Neural cell (in vitro differentiated cells): ENCODE data around the gene REG1A. TPM values are rescaled to one million over a fixed set of nuclear protein-coding genes. Genes with fewer than 3 reads are reported as not detected.

Source experiments
- H2AFZ ChIP-seq: fragments of 200-600, 300-800 bp; sonication (generic), shearing (Covaris generic); 2 replicates; pipeline ENCODE4 v1.6.0; 2014; ENCODE audit warnings: low read depth, mild to moderate bottlenecking, antibody characterized with exemption, low read length, moderate library complexity
- H3F3A ChIP-seq: fragments of 200-600 bp; shearing (Covaris generic); 2 replicates; pipeline ENCODE4 v1.6.1; 2016; ENCODE audit warnings: mild to moderate bottlenecking, moderate library complexity, mixed read lengths, antibody characterized with exemption, low read length; ENCODE audit not compliant: insufficient read depth, poor library complexity, severe bottlenecking
- H3K27ac ChIP-seq: fragments of 200-600, 300-800 bp; sonication (generic), shearing (Covaris generic); 2 replicates; pipeline ENCODE4 v1.5.1; 2014; ENCODE audit warnings: mild to moderate bottlenecking, low read length, moderate library complexity
- H3K27me3 ChIP-seq: fragments of 300-800, 200-600 bp; sonication (generic), shearing (Covaris generic); 2 replicates; pipeline ENCODE4 v1.6.0; 2014; ENCODE audit warnings: mild to moderate bottlenecking, low read depth, low read length, moderate library complexity; ENCODE audit not compliant: insufficient read depth
- H3K36me3 ChIP-seq: fragments of 300-800, 200-600 bp; sonication (generic), shearing (Covaris generic); 2 replicates; pipeline ENCODE4 v1.5.1; 2014; ENCODE audit warnings: mild to moderate bottlenecking, antibody characterized with exemption, low read length, moderate library complexity; ENCODE audit not compliant: insufficient read depth
- H3K4me2 ChIP-seq: fragments of 300-800, 200-600 bp; sonication (generic), shearing (Covaris generic); 2 replicates; pipeline ENCODE4 v1.6.0; 2014; ENCODE audit warnings: mild to moderate bottlenecking, low read length
- H3K4me3 ChIP-seq: fragments of 300-800, 200-600 bp; sonication (generic), shearing (Covaris generic); 2 replicates; pipeline ENCODE4 v1.5.1; 2014; ENCODE audit warnings: mild to moderate bottlenecking, low read length, moderate library complexity
- H3K79me2 ChIP-seq: fragments of 200-600 bp; shearing (Covaris generic); replicated peaks from 2 replicates; pipeline ENCODE4 v1.6.0; 2014; ENCODE audit warnings: mild to moderate bottlenecking, low read length, moderate library complexity; ENCODE audit not compliant: insufficient read depth
- H3K9ac ChIP-seq: fragments of 300-800, 200-600 bp; sonication (generic), shearing (Covaris generic); 2 replicates; pipeline ENCODE4 v1.6.1; 2016; ENCODE audit warnings: mild to moderate bottlenecking, low read length, mixed read lengths
- H3K9me2 ChIP-seq: fragments of 200-600 bp; shearing (Covaris generic); 2 replicates; pipeline ENCODE4 v1.6.1; 2016; ENCODE audit warnings: mild to moderate bottlenecking, low read length, mixed read lengths; ENCODE audit not compliant: insufficient read depth
- H3K9me3 ChIP-seq: fragments of 200-600, 300-800 bp; sonication (generic), shearing (Covaris generic); 2 replicates; pipeline ENCODE4 v1.6.1; 2016; ENCODE audit warnings: mild to moderate bottlenecking, mixed run types, low read length, moderate library complexity, mixed read lengths
- H4K20me1 ChIP-seq: fragments of 200-600 bp; shearing (Covaris generic); 2 replicates; pipeline ENCODE4 v1.6.1; 2016; ENCODE audit warnings: mild to moderate bottlenecking, mixed run types; ENCODE audit not compliant: insufficient read depth
- EP300 ChIP-seq: fragments of 450-650 bp; conservative IDR thresholded peaks from 2 replicates; pipeline ENCODE4 v1.6.1; 2014; ENCODE audit warnings: antibody characterized with exemption, mild to moderate bottlenecking, moderate library complexity; ENCODE audit not compliant: poor library complexity, severe bottlenecking
- EZH2 ChIP-seq: fragments of 200-600, 300-800 bp; shearing (Covaris generic), sonication (generic); IDR thresholded peaks from 2 replicates; pipeline ENCODE4 v1.6.1; 2014; ENCODE audit warnings: antibody characterized with exemption, low read length, borderline replicate concordance, mild to moderate bottlenecking; ENCODE audit not compliant: insufficient read depth, poor library complexity, severe bottlenecking
- MXI1 ChIP-seq: fragments of 450-650 bp; conservative IDR thresholded peaks from 2 replicates; pipeline ENCODE4 v1.6.1; 2014; ENCODE audit warnings: antibody characterized with exemption, mild to moderate bottlenecking; ENCODE audit not compliant: poor library complexity, severe bottlenecking
- POLR2AphosphoS5 ChIP-seq: IDR thresholded peaks from 2 replicates; pipeline ENCODE4 v1.6.1; 2012
- RAD21 ChIP-seq: fragments of 450-650 bp; conservative IDR thresholded peaks from 2 replicates; pipeline ENCODE4 v1.6.1; 2014; ENCODE audit warnings: antibody characterized with exemption, mild to moderate bottlenecking, moderate library complexity
- SMC3 ChIP-seq: fragments of 450-650 bp; conservative IDR thresholded peaks from 2 replicates; pipeline ENCODE4 v1.6.1; 2014; ENCODE audit warnings: antibody characterized with exemption, mild to moderate bottlenecking, moderate library complexity; ENCODE audit not compliant: poor library complexity
- TAF1 ChIP-seq: IDR thresholded peaks from 2 replicates; pipeline ENCODE4 v1.6.1; 2012; ENCODE audit warnings: low read depth
- polyA minus RNA-seq: library from RNA; depleted of rRNA, polyadenylated mRNA; stranded (reverse); fragments of >200 nt; gene quantifications from 2 replicates; pipeline ENCODE4 v1.2.3, GENCODE V29; 2014
- polyA plus RNA-seq: library from polyadenylated mRNA; depleted of rRNA; stranded (reverse); fragments of >200 nt; gene quantifications from 2 replicates; pipeline ENCODE4 v1.2.3, GENCODE V29; 2014
- TF ChIP-seq, protein P1 (sequence below): fragments of 450-650 bp; IDR thresholded peaks from 2 replicates; pipeline ENCODE4 v1.5.1; 2014; ENCODE audit warnings: antibody characterized with exemption, mild to moderate bottlenecking, moderate library complexity; ENCODE audit not compliant: poor library complexity, severe bottlenecking
- TF ChIP-seq, protein P2 (sequence below): IDR thresholded peaks from 2 replicates; pipeline ENCODE4 v1.6.1; 2012; ENCODE audit warnings: borderline replicate concordance

The REG1A gene, protein sequence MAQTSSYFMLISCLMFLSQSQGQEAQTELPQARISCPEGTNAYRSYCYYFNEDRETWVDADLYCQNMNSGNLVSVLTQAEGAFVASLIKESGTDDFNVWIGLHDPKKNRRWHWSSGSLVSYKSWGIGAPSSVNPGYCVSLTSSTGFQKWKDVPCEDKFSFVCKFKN
- polyA plus RNA-seq: not detected in 2 replicates
- not detected in 2 replicates for polyA minus RNA-seq

DNA sequence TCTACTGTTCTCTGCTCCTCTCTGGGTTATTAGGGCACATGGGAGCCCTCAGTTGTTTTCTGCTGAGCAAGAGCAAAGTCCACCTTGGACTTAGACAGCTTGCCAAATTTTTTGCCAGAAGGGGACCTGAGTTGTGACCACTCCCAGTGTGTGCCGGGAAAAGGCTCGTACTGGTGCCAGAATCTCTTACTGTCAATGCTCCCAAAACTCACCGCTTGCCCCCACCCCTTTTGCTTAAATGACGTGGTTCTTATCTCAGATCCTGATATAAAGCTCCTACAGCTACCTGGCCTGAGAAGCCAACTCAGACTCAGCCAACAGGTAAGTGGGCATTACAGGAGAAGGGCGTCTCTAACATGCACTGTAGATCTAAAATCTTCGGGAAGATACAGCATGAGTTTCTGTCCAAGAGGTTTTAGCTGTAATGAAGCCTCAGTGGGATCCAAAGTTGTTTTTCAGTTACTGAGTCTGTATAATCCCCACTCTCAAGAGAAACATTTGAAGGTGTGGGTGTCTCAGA lies at the start of gene REG1A:
Gene REG1A, plus strand, starts transcription at position 295 of the 520 bp plus-strand sequence. CDS start 374 bp downstream, outside the sequence.
- no peaks in the 10 kb centered on the region for H3K79me2 ChIP-seq
- TF ChIP-seq EZH2 (no peak), SMC3 (no peak), MXI1 (no peak)
- H3K36me3 ChIP-seq: no peaks in the 10 kb centered on the region
- no peak within 1 kb of the TSS for H3K4me2 ChIP-seq
- H3K9me2 ChIP-seq: no peaks in the 10 kb centered on the region
- no peak within 1 kb of the TSS for H3K9ac ChIP-seq
- H3F3A ChIP-seq: no peaks in the 10 kb centered on the region
- no peak within 1 kb of the TSS for H2AFZ ChIP-seq
- H3K27ac ChIP-seq: no peak within 1 kb of the TSS
- no peaks in the 10 kb centered on the region for H3K9me3 ChIP-seq
- no peak within 1 kb of the TSS for H3K4me3 ChIP-seq
- no peaks in the 10 kb centered on the region for H3K27me3 ChIP-seq
- H4K20me1 ChIP-seq: no peaks in the 10 kb centered on the region

DNA sequence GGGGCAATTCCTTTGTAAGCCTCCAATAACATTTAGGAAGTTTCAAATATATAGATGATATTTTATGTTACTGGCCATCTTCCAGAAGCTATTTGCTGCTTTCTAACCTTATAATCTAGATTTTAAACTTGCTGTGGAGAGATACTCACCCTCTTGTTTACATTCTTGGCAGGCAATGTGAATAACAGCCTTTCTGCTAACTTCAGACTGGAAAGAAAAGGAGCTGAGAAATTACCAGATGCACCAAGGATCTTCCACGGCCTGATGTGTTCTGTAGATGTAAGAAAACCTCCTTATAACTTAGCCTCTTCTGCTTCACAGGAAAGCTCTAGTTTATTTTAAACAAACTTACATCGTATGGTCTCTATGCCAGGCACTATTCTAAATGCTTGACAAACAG lies 49.2 kb upstream of the REG1A start:
- H3F3A ChIP-seq: no peaks in the 10 kb centered on the region
- H3K79me2 ChIP-seq: no peaks in the 10 kb centered on the region
- H3K36me3 ChIP-seq: no peaks in the 10 kb centered on the region
- TF ChIP-seq RAD21 (no peak), EP300 (no peak), TAF1 (no peak), EZH2 (no peak), SMC3 (no peak), MXI1 (no peak), POLR2AphosphoS5 (no peak)
- TF ChIP-seq, protein P1, sequence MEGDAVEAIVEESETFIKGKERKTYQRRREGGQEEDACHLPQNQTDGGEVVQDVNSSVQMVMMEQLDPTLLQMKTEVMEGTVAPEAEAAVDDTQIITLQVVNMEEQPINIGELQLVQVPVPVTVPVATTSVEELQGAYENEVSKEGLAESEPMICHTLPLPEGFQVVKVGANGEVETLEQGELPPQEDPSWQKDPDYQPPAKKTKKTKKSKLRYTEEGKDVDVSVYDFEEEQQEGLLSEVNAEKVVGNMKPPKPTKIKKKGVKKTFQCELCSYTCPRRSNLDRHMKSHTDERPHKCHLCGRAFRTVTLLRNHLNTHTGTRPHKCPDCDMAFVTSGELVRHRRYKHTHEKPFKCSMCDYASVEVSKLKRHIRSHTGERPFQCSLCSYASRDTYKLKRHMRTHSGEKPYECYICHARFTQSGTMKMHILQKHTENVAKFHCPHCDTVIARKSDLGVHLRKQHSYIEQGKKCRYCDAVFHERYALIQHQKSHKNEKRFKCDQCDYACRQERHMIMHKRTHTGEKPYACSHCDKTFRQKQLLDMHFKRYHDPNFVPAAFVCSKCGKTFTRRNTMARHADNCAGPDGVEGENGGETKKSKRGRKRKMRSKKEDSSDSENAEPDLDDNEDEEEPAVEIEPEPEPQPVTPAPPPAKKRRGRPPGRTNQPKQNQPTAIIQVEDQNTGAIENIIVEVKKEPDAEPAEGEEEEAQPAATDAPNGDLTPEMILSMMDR: no peak
- TF ChIP-seq, protein P2, sequence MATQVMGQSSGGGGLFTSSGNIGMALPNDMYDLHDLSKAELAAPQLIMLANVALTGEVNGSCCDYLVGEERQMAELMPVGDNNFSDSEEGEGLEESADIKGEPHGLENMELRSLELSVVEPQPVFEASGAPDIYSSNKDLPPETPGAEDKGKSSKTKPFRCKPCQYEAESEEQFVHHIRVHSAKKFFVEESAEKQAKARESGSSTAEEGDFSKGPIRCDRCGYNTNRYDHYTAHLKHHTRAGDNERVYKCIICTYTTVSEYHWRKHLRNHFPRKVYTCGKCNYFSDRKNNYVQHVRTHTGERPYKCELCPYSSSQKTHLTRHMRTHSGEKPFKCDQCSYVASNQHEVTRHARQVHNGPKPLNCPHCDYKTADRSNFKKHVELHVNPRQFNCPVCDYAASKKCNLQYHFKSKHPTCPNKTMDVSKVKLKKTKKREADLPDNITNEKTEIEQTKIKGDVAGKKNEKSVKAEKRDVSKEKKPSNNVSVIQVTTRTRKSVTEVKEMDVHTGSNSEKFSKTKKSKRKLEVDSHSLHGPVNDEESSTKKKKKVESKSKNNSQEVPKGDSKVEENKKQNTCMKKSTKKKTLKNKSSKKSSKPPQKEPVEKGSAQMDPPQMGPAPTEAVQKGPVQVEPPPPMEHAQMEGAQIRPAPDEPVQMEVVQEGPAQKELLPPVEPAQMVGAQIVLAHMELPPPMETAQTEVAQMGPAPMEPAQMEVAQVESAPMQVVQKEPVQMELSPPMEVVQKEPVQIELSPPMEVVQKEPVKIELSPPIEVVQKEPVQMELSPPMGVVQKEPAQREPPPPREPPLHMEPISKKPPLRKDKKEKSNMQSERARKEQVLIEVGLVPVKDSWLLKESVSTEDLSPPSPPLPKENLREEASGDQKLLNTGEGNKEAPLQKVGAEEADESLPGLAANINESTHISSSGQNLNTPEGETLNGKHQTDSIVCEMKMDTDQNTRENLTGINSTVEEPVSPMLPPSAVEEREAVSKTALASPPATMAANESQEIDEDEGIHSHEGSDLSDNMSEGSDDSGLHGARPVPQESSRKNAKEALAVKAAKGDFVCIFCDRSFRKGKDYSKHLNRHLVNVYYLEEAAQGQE: no peak
- no peak overlapping the region for H2AFZ ChIP-seq
- no peaks in the 10 kb centered on the region for H3K9me2 ChIP-seq
- H3K9ac ChIP-seq: no peak overlapping the region
- no peaks in the 10 kb centered on the region for H3K9me3 ChIP-seq
- no peak overlapping the region for H3K4me2 ChIP-seq
- H3K27me3 ChIP-seq: no peaks in the 10 kb centered on the region
- H3K4me3 ChIP-seq: no peak overlapping the region
- no peak overlapping the region for H3K27ac ChIP-seq
- no peaks in the 10 kb centered on the region for H4K20me1 ChIP-seq
